Muscle layer of duodenum (tissue), 2 donors: ENCODE measurements around the gene PRDX6.

Experiments
- H3K27ac ChIP-seq: one replicate; pipeline ENCODE4 v1.7.0; 2013; ENCODE audit warnings: mild to moderate bottlenecking, low read length
- H3K27me3 ChIP-seq: one replicate; pipeline ENCODE4 v1.7.0; 2013; ENCODE audit warnings: low read depth, mild to moderate bottlenecking, control low read depth, low read length
- H3K36me3 ChIP-seq, 2 donors: one replicate each; pipeline ENCODE4 v1.7.0; 2013; ENCODE audit warnings: low read length in 2 of 2, control low read depth in 1 of 2, mild to moderate bottlenecking in 1 of 2; ENCODE audit not compliant: insufficient read depth in 2 of 2, control insufficient read depth in 1 of 2
- H3K4me1 ChIP-seq, 2 donors: one replicate each; pipeline ENCODE4 v1.7.0; 2013; ENCODE audit warnings: low read length in 2 of 2, mild to moderate bottlenecking in 2 of 2, control low read depth in 1 of 2, moderate library complexity in 1 of 2; ENCODE audit not compliant: insufficient read depth in 2 of 2, control insufficient read depth in 1 of 2
- H3K4me3 ChIP-seq, 2 donors: one replicate each; pipeline ENCODE4 v1.7.0; 2013; ENCODE audit warnings: low read length in 2 of 2, low read depth in 1 of 2, mild to moderate bottlenecking in 1 of 2
- H3K9me3 ChIP-seq, 2 donors: one replicate each; pipeline ENCODE4 v1.7.0; 2013; ENCODE audit warnings: low read length in 2 of 2, control low read depth in 1 of 2, mild to moderate bottlenecking in 1 of 2; ENCODE audit not compliant: control insufficient read depth in 1 of 2
- donor health status: healthy.

Gene PRDX6

GRCh38 chr1:173477286-173478093 is at the start of gene PRDX6:
TSS of gene PRDX6 (plus strand) at chr1:173477335. CDS start at chr1:173477398, 63 bp downstream.
- H3K9me3 ChIP-seq: no peaks in the 10 kb centered on the region
- H3K4me3 ChIP-seq: peak within 1 kb of the TSS; percentile 83 to 85
- peaks cover 16 to 17% of the 10 kb centered on the region in 2 donors for H3K36me3 ChIP-seq
- H3K4me1 ChIP-seq: peaks cover 32 to 47% of the 10 kb centered on the region in 2 donors
- H3K27me3 ChIP-seq: no peaks in the 10 kb centered on the region
- H3K27ac ChIP-seq: peak within 1 kb of the TSS; percentile 88

GRCh38 chr1:173429471-173430402 is 47.4 kb upstream of the PRDX6 start:
- Histone ChIP-seq H3K36me3 (no peaks in the 10 kb centered on the region), H3K9me3 (no peaks in the 10 kb centered on the region), H3K4me1 (peaks cover 7 to 22% of the 10 kb centered on the region in 2 donors), H3K4me3 (peak overlapping the region; percentile 19 to 44), H3K27me3 (no peaks in the 10 kb centered on the region), H3K27ac (peak overlapping the region; percentile 88)

GRCh38 chr1:173430677-173431303 is 46.3 kb upstream of the PRDX6 start:
- H3K4me3 ChIP-seq: no peak overlapping the region
- peak overlapping the region; percentile 88 for H3K27ac ChIP-seq
- H3K27me3 ChIP-seq: no peaks in the 10 kb centered on the region

GRCh38 chr1:173431304-173432045 is 45.7 kb upstream of the PRDX6 start:
- no peaks in the 10 kb centered on the region for H3K9me3 ChIP-seq
- H3K4me1 ChIP-seq: peaks cover 7 to 22% of the 10 kb centered on the region in 2 donors
- no peaks in the 10 kb centered on the region for H3K27me3 ChIP-seq
- no peak overlapping the region for H3K27ac ChIP-seq
- H3K4me3 ChIP-seq: no peak overlapping the region
- no peaks in the 10 kb centered on the region for H3K36me3 ChIP-seq

More at GRCh38 chr1:173430677-173431303, 46.3 kb upstream of the PRDX6 start:
- no peaks in the 10 kb centered on the region for H3K36me3 ChIP-seq
- no peaks in the 10 kb centered on the region for H3K9me3 ChIP-seq
- H3K4me1 ChIP-seq: peaks cover 7 to 22% of the 10 kb centered on the region in 2 donors

GRCh38 chr1:173432331-173432730 is 44.8 kb upstream of the PRDX6 start:
- Histone ChIP-seq H3K27ac (no peak overlapping the region), H3K27me3 (no peaks in the 10 kb centered on the region), H3K4me1 (peaks cover 7 to 22% of the 10 kb centered on the region in 2 donors), H3K36me3 (no peaks in the 10 kb centered on the region), H3K9me3 (no peaks in the 10 kb centered on the region), H3K4me3 (no peak overlapping the region)

GRCh38 chr1:173433751-173434326 is 43.3 kb upstream of the PRDX6 start:
- H3K27me3 ChIP-seq: no peaks in the 10 kb centered on the region
- peaks cover 7 to 22% of the 10 kb centered on the region in 2 donors for H3K4me1 ChIP-seq
- H3K36me3 ChIP-seq: no peaks in the 10 kb centered on the region
- H3K4me3 ChIP-seq: no peak overlapping the region
- H3K9me3 ChIP-seq: no peaks in the 10 kb centered on the region
- H3K27ac ChIP-seq: no peak overlapping the region

- no peak overlapping the region for H3K4me3 ChIP-seq
- H3K27me3 ChIP-seq: no peaks in the 10 kb centered on the region
- no peaks in the 10 kb centered on the region for H3K9me3 ChIP-seq
- no peaks in the 10 kb centered on the region for H3K4me1 ChIP-seq
- H3K36me3 ChIP-seq: no peaks in the 10 kb centered on the region
- H3K27ac ChIP-seq: no peak overlapping the region
Measured at GRCh38 chr1:173436841-173437428, 40.2 kb upstream of the PRDX6 start.

- Histone ChIP-seq H3K4me3 (no peak overlapping the region), H3K36me3 (no peaks in the 10 kb centered on the region), H3K27me3 (no peaks in the 10 kb centered on the region), H3K27ac (no peak overlapping the region), H3K9me3 (no peaks in the 10 kb centered on the region), H3K4me1 (no peaks in the 10 kb centered on the region)
Measured at GRCh38 chr1:173438675-173439074, 38.5 kb upstream of the PRDX6 start.

- H3K9me3 ChIP-seq: no peaks in the 10 kb centered on the region
- H3K27ac ChIP-seq: no peak overlapping the region
- no peak overlapping the region for H3K4me3 ChIP-seq
- no peaks in the 10 kb centered on the region for H3K27me3 ChIP-seq
- H3K36me3 ChIP-seq: no peaks in the 10 kb centered on the region
- no peaks in the 10 kb centered on the region for H3K4me1 ChIP-seq
Measured at GRCh38 chr1:173440430-173440829, 36.7 kb upstream of the PRDX6 start.

GRCh38 chr1:173444757-173445156 is 32.4 kb upstream of the PRDX6 start:
- Histone ChIP-seq H3K4me1 (no peaks in the 10 kb centered on the region), H3K27me3 (no peaks in the 10 kb centered on the region), H3K27ac (no peak overlapping the region), H3K4me3 (no peak overlapping the region), H3K36me3 (peaks cover 0 to 6% of the 10 kb centered on the region in 2 donors), H3K9me3 (no peaks in the 10 kb centered on the region)
